ENCODE data around the gene RARRES2.
"Not testable (repeated sequence)": the region's sequence is repeated elsewhere in the genome, so short reads cannot be mapped to it uniquely, and the experiment has no call there.

- not testable (repeated sequence) for TF ChIP-seq POLR2AphosphoS5 (IDR thresholded peaks at IDR 0.05; ENCODE audit: low read depth); CTCF (IDR thresholded peaks at IDR 0.05; ENCODE audit: insufficient read depth, low read length); GABPA (IDR thresholded peaks at IDR 0.05; ENCODE audit: low read depth)
These were observed 44.5 kb upstream of the RARRES2 start for GRCh38 chr7:150385884-150386283.

Data from HL-60 (cell line).